ENCODE results near the gene GDF10.

Gene GDF10

DNA sequence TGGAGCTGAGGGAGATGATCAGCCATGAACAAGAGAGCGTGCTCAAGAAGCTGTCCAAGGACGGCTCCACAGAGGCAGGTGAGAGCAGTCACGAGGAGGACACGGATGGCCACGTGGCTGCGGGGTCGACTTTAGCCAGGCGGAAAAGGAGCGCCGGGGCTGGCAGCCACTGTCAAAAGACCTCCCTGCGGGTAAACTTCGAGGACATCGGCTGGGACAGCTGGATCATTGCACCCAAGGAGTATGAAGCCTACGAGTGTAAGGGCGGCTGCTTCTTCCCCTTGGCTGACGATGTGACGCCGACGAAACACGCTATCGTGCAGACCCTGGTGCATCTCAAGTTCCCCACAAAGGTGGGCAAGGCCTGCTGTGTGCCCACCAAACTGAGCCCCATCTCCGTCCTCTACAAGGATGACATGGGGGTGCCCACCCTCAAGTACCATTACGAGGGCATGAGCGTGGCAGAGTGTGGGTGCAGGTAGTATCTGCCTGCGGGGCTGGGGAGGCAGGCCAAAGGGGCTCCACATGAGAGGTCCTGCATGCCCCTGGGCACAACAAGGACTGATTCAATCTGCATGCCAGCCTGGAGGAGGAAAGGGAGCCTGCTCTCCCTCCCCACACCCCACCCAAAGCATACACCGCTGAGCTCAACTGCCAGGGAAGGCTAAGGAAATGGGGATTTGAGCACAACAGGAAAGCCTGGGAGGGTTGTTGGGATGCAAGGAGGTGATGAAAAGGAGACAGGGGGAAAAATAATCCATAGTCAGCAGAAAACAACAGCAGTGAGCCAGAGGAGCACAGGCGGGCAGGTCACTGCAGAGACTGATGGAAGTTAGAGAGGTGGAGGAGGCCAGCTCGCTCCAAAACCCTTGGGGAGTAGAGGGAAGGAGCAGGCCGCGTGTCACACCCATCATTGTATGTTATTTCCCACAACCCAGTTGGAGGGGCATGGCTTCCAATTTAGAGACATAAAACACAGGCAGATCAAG is 25.6 kb downstream of the GDF10 start:
- peaks cover 0 to 10% of the 10 kb centered on the region in 2 donors for H3K27me3 ChIP-seq
- no peak overlapping the region for H3K27ac ChIP-seq
- no peaks in the 10 kb centered on the region for H3K4me1 ChIP-seq
- DNase-seq, result peak in 1 of 2 donors; percentile 57
- intact Hi-C loops (cut with DNase I; ENCODE audit: low total_unique reads), result no loop called here
- no peaks in the 10 kb centered on the region for H3K9me3 ChIP-seq
- TF ChIP-seq, protein P1, sequence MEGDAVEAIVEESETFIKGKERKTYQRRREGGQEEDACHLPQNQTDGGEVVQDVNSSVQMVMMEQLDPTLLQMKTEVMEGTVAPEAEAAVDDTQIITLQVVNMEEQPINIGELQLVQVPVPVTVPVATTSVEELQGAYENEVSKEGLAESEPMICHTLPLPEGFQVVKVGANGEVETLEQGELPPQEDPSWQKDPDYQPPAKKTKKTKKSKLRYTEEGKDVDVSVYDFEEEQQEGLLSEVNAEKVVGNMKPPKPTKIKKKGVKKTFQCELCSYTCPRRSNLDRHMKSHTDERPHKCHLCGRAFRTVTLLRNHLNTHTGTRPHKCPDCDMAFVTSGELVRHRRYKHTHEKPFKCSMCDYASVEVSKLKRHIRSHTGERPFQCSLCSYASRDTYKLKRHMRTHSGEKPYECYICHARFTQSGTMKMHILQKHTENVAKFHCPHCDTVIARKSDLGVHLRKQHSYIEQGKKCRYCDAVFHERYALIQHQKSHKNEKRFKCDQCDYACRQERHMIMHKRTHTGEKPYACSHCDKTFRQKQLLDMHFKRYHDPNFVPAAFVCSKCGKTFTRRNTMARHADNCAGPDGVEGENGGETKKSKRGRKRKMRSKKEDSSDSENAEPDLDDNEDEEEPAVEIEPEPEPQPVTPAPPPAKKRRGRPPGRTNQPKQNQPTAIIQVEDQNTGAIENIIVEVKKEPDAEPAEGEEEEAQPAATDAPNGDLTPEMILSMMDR (IDR thresholded peaks at IDR 0.05), result no peak
- no peak overlapping the region for H3K4me3 ChIP-seq
- no peaks in the 10 kb centered on the region for H3K36me3 ChIP-seq

GRCh38 chr10:47326306-47326926 is 26.4 kb downstream of the GDF10 start:
- Histone ChIP-seq H3K4me3 (no peak overlapping the region), H3K27ac (no peak overlapping the region), H3K36me3 (no peaks in the 10 kb centered on the region), H3K27me3 (peaks cover 0 to 10% of the 10 kb centered on the region in 2 donors), H3K4me1 (no peaks in the 10 kb centered on the region), H3K9me3 (no peaks in the 10 kb centered on the region)
- intact Hi-C loops (cut with DNase I; ENCODE audit: low total_unique reads), result no loop called here
- TF ChIP-seq, protein P1 (IDR thresholded peaks at IDR 0.05), result no peak
- DNase-seq, result peak in 1 of 2 donors; percentile 38

DNA sequence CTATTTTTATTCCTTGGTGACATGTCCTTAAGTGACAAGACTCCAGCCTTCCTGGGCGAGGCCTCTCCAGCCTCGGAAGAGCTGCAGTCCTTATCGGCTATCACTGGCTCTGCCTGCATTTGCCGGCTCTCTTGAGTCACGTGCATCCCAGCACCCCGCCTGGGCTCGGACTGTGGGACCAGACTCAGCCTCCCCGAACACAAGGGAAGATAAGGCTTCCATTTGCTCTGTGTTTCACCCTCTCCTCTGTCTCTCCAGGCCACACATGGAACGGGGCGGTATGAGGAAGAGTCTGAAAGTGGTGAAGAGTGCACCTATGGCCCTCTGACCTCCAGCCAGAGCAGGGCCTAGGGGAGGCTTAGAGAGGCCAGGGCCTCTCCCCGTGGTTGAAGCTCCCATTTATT is 26.9 kb downstream of the GDF10 start:
- Histone ChIP-seq H3K9me3 (no peaks in the 10 kb centered on the region), H3K36me3 (no peaks in the 10 kb centered on the region), H3K4me1 (no peaks in the 10 kb centered on the region), H3K27me3 (peaks cover 0 to 10% of the 10 kb centered on the region in 2 donors), H3K4me3 (no peak overlapping the region), H3K27ac (no peak overlapping the region)
- DNase-seq, result no peak
- TF ChIP-seq, protein P1 (IDR thresholded peaks at IDR 0.05), result no peak
- intact Hi-C loops (cut with DNase I; ENCODE audit: low total_unique reads), result no loop called here

DNA sequence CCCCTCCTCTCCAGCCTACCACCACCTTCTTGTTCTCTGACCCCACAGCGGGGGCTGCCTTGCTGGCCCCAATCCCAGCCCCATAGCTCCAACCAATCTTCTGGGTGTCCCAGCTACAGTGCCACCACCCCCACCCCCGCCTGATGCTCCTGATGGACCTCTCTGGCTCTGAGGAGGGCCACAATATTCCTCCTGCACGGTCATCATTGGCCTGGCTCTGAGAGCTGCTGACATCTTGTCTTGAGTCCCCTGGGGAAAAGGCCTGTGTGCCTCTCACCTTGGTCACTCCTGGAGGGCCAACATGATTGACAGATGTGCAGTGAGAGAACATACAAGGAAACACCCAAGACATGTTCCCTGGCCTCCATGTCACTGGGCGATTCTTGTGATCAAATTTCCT is 29.9 kb downstream of the GDF10 start:
- intact Hi-C loops (cut with DNase I; ENCODE audit: low total_unique reads), result no loop called here

DNA sequence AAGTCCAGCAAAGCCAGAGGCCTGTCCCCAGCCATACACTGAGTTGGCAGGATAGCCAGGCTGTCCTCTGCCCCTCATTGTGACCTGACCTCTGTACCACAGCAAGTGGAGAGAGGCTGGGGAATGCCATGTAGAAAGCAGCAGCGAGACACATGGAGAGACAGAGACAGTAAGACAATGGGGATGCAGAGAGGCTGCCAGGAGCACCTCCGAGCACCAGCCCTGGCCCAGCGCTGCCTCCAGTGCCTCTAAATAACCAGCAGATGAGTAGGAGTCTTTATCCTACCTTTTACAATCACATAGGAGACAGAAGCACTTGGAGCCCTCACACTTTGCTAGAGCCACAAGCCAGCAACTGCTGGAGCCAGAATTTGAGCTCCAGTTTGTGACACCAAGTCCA is 30.4 kb downstream of the GDF10 start:
- DNase-seq, result peak in 1 of 2 donors; percentile 12
- Histone ChIP-seq H3K27ac (no peak overlapping the region), H3K9me3 (no peaks in the 10 kb centered on the region), H3K4me3 (no peak overlapping the region), H3K4me1 (no peaks in the 10 kb centered on the region), H3K36me3 (no peaks in the 10 kb centered on the region), H3K27me3 (peaks cover 0 to 3% of the 10 kb centered on the region in 2 donors)
- intact Hi-C loops (cut with DNase I; ENCODE audit: low total_unique reads), result no loop called here
- TF ChIP-seq, protein P1 (IDR thresholded peaks at IDR 0.05), result no peak

More for the DNA sequence above, 29.9 kb downstream of the GDF10 start:
- Histone ChIP-seq H3K4me1 (no peaks in the 10 kb centered on the region), H3K27me3 (peaks cover 0 to 6% of the 10 kb centered on the region in 2 donors), H3K4me3 (no peak overlapping the region), H3K27ac (no peak overlapping the region), H3K36me3 (no peaks in the 10 kb centered on the region), H3K9me3 (no peaks in the 10 kb centered on the region)
- peak in 1 of 2 donors; percentile 34 for DNase-seq
- TF ChIP-seq, protein P1 (IDR thresholded peaks at IDR 0.05), result no peak
